Measurements from ENCODE around the gene CTSC.
"Not testable (repeated sequence)": the region's sequence is repeated elsewhere in the genome, so short reads cannot be mapped to it uniquely, and the experiment has no call there.

CTSC gene

DNA sequence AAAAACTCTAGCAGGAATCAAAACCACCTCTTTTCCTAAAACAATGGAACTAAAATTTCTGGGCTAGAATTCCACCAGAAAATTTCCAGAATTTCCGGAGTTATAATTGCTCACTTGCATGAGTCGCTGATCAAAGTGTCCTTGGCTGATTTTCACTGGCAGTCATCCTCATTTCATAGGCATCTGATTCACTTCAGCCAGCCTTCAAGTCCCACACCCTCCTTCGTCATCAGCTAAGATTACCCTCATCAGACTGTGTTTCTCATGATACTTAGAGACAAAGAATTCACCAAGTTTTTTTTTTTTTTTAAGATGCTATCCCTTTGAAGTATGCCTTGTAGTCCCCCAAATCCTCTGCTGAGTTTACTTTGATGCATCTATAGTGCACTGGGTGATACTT, 90.8 kb downstream of the CTSC start (continued):
- TF ChIP-seq ZBTB44 (tag by site-specific recombination; IDR thresholded peaks at IDR 0.05) (no peak), GLIS1 (tag by site-specific recombination; IDR thresholded peaks at IDR 0.05) (no peak), SP2 (tag by site-specific recombination; IDR thresholded peaks at IDR 0.05) (no peak), KLF9 (tag by site-specific recombination; IDR thresholded peaks at IDR 0.05; ENCODE audit: low read depth) (no peak), ZNF585B (tag by site-specific recombination; IDR thresholded peaks at IDR 0.05) (no peak), ZNF610 (tag by site-specific recombination; IDR thresholded peaks at IDR 0.05; ENCODE audit: borderline replicate concordance) (no peak), REPIN1 (tag by site-specific recombination; IDR thresholded peaks at IDR 0.05; ENCODE audit: low read depth) (no peak)

GRCh38 chr11:88245576-88245975, 92.0 kb downstream of the CTSC start:
- H3K9me3 ChIP-seq (ENCODE audit: control insufficient read depth, insufficient read depth, low read depth, low read length); H3K36me3 ChIP-seq (ENCODE audit: control insufficient read depth in 2 of 2, insufficient read depth in 1 of 2, low read length in 2 of 2); H3K4me3 ChIP-seq (ENCODE audit: low read depth, low read length); POLR2A ChIA-PET; H3K4me1 ChIP-seq (ENCODE audit: control insufficient read depth, insufficient read depth, low read length); H3K27ac ChIP-seq (ENCODE audit: extremely low read depth, low read depth, low read length); CTCF ChIA-PET: not testable (repeated sequence)
